22Rv1 (cell line): ENCODE results near the gene CXCR1.

Experiments used
- CTCF ChIP-seq: fragments of 450-650 bp; IDR thresholded peaks from 2 replicates; pipeline ENCODE4 v1.5.1; 2017; ENCODE audit warnings: mild to moderate bottlenecking
- ZFX ChIP-seq: fragments of 450-650 bp; IDR thresholded peaks from 2 replicates; pipeline ENCODE4 v1.6.1; 2017; ENCODE audit warnings: antibody characterized with exemption, borderline replicate concordance

DNA sequence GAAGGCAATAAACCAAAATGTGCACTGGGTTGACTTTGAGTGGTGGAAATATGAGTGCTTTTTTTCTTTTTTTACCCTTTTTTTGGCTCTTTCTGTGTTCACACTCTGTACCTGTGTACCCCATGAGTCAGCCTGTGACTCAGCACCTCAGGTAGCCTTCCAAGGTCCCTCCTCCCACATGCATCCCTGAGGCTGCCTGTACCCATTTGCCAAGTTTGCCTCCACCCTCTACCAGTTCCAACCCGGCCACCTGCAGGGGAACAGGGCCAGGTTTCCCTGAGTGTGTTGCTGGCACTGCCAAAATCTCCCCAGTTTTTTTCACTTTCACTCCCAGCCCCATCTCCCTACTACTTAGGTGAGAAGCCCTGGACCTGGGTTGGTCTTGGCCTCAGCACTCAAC lies 14.0 kb downstream of the CXCR1 start:
- TF ChIP-seq CTCF (no peak), ZFX (no peak)
